ENCODE results near the gene MYBPH.

The MYBPH gene

DNA sequence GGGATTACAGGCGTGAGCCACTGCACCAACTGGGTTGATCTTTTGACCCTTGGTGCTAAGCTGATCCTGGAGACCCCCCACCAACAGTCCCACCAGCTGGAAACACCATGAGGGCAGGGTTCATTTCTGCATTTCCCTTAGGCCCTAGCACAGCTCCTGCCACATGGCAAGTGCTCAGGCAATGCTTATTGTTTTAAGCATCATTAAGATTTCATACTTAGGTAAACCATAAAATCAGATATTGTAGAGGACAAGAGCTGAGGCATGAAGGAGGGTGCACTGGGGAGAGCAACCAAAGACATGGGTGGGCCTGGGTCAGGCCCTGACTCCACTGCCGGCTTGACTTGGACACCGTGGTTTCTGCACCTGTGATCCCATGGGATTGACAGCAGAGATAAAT, 36.2 kb upstream of the MYBPH start:
- Histone ChIP-seq H3K4me3 (ENCODE audit: low read depth, low read length) (no peak overlapping the region), H3K4me1 (ENCODE audit: control insufficient read depth, insufficient read depth, low read length) (peaks cover 5% of the 10 kb centered on the region), H3K9me3 (ENCODE audit: control insufficient read depth, insufficient read depth, low read length) (no peaks in the 10 kb centered on the region), H3K9ac (ENCODE audit: low read depth, low read length) (no peak overlapping the region), H3K36me3 (ENCODE audit: control insufficient read depth, insufficient read depth, low read length) (no peaks in the 10 kb centered on the region), H3K27me3 (ENCODE audit: control insufficient read depth, insufficient read depth, low read length) (peaks cover 1% of the 10 kb centered on the region)

DNA sequence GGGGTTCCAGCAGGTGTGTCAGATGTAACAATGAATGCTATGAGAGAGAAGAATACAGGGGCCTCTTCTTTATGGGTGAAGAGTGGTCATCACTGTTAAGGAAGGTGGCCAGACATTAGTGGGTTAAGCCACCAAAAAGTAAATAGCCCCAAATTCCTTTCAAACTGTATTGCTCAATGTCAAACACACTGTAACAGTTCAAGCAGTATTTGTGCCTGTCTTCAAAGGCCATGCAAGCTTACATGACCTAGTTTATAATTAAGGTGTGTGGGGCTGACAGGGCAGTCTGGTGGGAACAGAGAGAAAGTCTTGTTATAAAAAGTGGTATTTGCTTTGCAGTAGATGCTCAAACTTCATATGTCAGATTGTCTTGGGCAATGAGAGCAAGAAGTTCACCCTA, 35.4 kb upstream of the MYBPH start:
- H3K36me3 ChIP-seq (ENCODE audit: control insufficient read depth, insufficient read depth, low read length), result no peaks in the 10 kb centered on the region
- H3K4me3 ChIP-seq (ENCODE audit: low read depth, low read length), result no peak overlapping the region
- H3K9ac ChIP-seq (ENCODE audit: low read depth, low read length), result no peak overlapping the region
- H3K27me3 ChIP-seq (ENCODE audit: control insufficient read depth, insufficient read depth, low read length), result no peaks in the 10 kb centered on the region
- H3K9me3 ChIP-seq (ENCODE audit: control insufficient read depth, insufficient read depth, low read length), result no peaks in the 10 kb centered on the region
- no peaks in the 10 kb centered on the region for H3K4me1 ChIP-seq (ENCODE audit: control insufficient read depth, insufficient read depth, low read length)

DNA sequence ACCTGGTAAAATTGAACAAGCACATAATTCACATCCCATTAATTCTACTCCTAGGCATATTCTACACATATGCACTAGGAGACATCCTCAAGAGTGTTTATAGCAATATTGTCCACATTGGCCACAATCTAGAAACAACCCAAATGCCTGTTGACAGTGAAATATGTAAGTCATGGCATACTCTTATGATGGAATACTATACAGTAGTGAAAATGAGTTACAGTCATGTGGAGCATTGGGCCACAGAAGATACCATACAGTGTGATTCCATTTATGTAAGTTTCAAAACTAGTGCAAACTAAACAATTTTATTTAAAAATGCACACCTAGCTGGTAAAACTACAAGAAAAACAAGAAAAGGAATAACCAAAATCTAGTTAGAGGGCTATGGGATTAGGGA, 34.7 kb upstream of the MYBPH start:
- no peaks in the 10 kb centered on the region for H3K27me3 ChIP-seq (ENCODE audit: control insufficient read depth, insufficient read depth, low read length)
- no peaks in the 10 kb centered on the region for H3K36me3 ChIP-seq (ENCODE audit: control insufficient read depth, insufficient read depth, low read length)
- H3K9ac ChIP-seq (ENCODE audit: low read depth, low read length), result no peak overlapping the region
- no peaks in the 10 kb centered on the region for H3K9me3 ChIP-seq (ENCODE audit: control insufficient read depth, insufficient read depth, low read length)
- no peaks in the 10 kb centered on the region for H3K4me1 ChIP-seq (ENCODE audit: control insufficient read depth, insufficient read depth, low read length)
- no peak overlapping the region for H3K4me3 ChIP-seq (ENCODE audit: low read depth, low read length)

DNA sequence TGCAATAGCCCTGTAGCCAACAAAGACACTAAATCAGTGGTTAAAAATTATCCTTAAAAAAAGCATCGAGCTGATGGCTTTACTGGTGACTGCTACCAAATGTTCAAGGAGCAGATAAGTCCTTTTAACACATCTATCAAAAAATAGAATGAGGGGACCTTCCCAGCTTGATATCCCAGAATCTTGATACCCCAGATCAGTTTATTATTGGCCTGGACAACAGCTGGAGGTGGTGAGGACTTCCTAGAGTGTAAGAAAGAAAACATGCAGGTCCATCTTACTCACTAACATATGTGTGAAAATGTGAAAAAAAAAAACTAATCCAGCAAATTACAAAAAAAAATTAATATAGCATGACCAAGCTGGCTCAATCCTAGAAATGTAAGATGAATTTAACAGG, 32.6 kb upstream of the MYBPH start:
- no peaks in the 10 kb centered on the region for H3K36me3 ChIP-seq (ENCODE audit: control insufficient read depth, insufficient read depth, low read length)
- H3K4me1 ChIP-seq (ENCODE audit: control insufficient read depth, insufficient read depth, low read length), result no peaks in the 10 kb centered on the region
- no peak overlapping the region for H3K9ac ChIP-seq (ENCODE audit: low read depth, low read length)
- H3K4me3 ChIP-seq (ENCODE audit: low read depth, low read length), result no peak overlapping the region
- no peaks in the 10 kb centered on the region for H3K27me3 ChIP-seq (ENCODE audit: control insufficient read depth, insufficient read depth, low read length)
- H3K9me3 ChIP-seq (ENCODE audit: control insufficient read depth, insufficient read depth, low read length), result no peaks in the 10 kb centered on the region

DNA sequence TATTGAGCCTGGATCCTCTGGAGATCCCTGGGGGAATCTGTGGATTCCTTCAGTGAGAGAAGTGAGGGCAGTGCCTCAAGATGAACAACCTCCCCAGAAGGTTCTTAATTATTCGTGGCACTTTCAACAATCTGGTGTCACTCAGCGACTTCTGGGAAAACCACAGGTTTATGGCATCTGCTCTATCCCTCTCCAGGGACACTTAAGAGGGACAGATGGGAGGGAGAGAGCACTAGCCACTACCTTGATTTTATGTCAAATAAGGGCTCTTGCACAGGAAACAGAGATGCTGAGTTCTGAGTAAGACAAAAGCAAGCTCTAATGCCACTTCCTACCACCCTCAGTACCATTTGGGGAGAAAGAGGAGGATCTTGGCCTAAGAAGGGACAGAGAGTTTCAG, 32.1 kb upstream of the MYBPH start:
- H3K36me3 ChIP-seq (ENCODE audit: control insufficient read depth, insufficient read depth, low read length), result no peaks in the 10 kb centered on the region
- H3K9me3 ChIP-seq (ENCODE audit: control insufficient read depth, insufficient read depth, low read length), result no peaks in the 10 kb centered on the region
- H3K4me1 ChIP-seq (ENCODE audit: control insufficient read depth, insufficient read depth, low read length), result no peaks in the 10 kb centered on the region
- no peaks in the 10 kb centered on the region for H3K27me3 ChIP-seq (ENCODE audit: control insufficient read depth, insufficient read depth, low read length)
- no peak overlapping the region for H3K4me3 ChIP-seq (ENCODE audit: low read depth, low read length)
- H3K9ac ChIP-seq (ENCODE audit: low read depth, low read length), result no peak overlapping the region

DNA sequence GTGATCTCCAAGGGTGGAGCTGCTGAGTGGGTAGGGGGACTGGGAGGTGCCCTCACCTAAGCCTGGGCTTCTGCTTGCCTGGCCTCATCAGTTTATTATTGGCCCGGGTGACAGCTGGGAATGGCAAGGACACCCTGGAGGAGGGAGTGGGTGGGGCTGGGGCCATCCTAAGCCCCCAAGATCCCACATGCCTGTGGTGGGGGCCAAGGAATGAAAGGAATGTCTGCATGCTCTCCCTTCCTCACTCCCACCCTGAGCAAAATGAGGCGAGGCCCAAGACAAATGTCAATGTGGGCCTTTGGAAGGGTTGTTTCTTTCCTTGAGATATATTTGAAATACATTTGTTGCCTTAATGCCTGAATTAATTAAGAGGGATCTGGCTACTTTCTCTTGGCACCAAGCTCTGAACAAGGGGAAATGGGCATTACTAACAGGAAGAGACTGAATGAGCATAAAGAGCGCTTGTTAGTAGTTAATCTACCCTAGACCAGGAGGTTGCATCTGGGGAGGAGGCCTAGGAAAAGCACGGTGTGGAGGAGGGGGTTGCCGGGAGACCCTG, 30.6 kb upstream of the MYBPH start:
- Histone ChIP-seq H3K4me3 (ENCODE audit: low read depth, low read length) (no peak overlapping the region), H3K9ac (ENCODE audit: low read depth, low read length) (no peak overlapping the region), H3K27me3 (ENCODE audit: control insufficient read depth, insufficient read depth, low read length) (no peaks in the 10 kb centered on the region), H3K36me3 (ENCODE audit: control insufficient read depth, insufficient read depth, low read length) (no peaks in the 10 kb centered on the region), H3K4me1 (ENCODE audit: control insufficient read depth, insufficient read depth, low read length) (no peaks in the 10 kb centered on the region), H3K9me3 (ENCODE audit: control insufficient read depth, insufficient read depth, low read length) (no peaks in the 10 kb centered on the region)

DNA sequence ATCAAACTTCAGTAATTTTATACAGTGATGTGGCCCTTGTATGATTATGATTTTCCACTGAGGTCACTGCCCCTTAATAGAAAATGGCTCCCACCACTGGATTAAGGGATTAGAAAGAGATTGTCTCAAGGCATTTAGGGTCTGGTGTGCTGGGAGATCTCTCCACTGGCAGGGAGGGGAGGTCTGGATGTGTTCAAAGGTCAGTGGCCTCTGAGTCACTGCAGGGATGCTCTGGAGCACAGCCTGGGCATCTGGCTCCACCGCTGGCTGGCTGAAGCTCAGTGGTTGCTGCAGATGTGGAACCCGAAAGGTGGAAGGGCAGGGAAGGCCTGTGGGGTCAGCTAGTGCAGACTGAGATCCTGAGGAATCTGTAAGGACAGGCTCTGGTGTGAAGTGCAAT, 29.1 kb upstream of the MYBPH start:
- Histone ChIP-seq H3K36me3 (ENCODE audit: control insufficient read depth, insufficient read depth, low read length) (no peaks in the 10 kb centered on the region), H3K27me3 (ENCODE audit: control insufficient read depth, insufficient read depth, low read length) (peaks cover 5% of the 10 kb centered on the region), H3K4me1 (ENCODE audit: control insufficient read depth, insufficient read depth, low read length) (no peaks in the 10 kb centered on the region), H3K4me3 (ENCODE audit: low read depth, low read length) (no peak overlapping the region), H3K9ac (ENCODE audit: low read depth, low read length) (no peak overlapping the region), H3K9me3 (ENCODE audit: control insufficient read depth, insufficient read depth, low read length) (no peaks in the 10 kb centered on the region)

DNA sequence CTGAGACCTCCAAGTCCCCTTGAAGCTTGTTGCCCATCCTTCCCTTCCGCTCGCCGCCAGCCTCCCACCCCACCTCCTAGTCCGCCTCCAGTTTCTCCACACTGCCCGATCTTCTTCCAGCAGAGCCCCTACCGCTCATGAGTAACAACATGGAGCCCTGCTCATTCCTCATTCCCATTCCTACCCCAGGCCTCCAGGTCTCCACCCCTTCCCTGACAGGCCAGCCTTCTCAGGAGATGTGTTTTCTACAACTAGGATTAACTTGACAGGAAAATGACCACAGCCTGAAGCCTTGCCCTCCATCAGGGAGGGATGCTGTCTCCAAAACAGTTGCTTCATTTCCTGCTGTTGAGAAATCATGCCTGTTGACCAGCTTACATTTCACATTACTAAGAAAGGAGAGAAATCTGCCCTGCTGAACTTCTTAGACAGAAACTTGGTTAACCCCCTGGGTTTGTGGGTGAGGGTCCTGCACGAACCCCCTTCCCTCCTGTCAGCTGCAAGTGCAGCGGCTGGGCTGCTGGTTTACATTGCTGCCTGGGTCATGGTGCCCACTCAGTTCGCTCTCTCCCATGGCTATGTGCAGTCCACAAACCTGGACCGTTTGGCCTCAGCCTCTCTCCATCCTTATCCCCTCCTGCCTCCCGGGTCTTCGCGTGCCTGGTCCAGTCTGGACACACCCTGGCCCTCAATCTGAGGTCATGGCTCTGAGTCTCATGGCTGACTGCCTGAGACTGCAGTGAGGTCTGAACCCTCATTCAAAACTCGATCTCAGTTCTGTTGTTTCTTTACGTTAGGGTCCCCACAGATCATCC, 27.0 kb upstream of the MYBPH start:
- no peak overlapping the region for H3K9ac ChIP-seq (ENCODE audit: low read depth, low read length)
- no peaks in the 10 kb centered on the region for H3K4me1 ChIP-seq (ENCODE audit: control insufficient read depth, insufficient read depth, low read length)
- no peaks in the 10 kb centered on the region for H3K36me3 ChIP-seq (ENCODE audit: control insufficient read depth, insufficient read depth, low read length)
- H3K27me3 ChIP-seq (ENCODE audit: control insufficient read depth, insufficient read depth, low read length), result peaks cover 5% of the 10 kb centered on the region
- no peaks in the 10 kb centered on the region for H3K9me3 ChIP-seq (ENCODE audit: control insufficient read depth, insufficient read depth, low read length)
- no peak overlapping the region for H3K4me3 ChIP-seq (ENCODE audit: low read depth, low read length)

DNA sequence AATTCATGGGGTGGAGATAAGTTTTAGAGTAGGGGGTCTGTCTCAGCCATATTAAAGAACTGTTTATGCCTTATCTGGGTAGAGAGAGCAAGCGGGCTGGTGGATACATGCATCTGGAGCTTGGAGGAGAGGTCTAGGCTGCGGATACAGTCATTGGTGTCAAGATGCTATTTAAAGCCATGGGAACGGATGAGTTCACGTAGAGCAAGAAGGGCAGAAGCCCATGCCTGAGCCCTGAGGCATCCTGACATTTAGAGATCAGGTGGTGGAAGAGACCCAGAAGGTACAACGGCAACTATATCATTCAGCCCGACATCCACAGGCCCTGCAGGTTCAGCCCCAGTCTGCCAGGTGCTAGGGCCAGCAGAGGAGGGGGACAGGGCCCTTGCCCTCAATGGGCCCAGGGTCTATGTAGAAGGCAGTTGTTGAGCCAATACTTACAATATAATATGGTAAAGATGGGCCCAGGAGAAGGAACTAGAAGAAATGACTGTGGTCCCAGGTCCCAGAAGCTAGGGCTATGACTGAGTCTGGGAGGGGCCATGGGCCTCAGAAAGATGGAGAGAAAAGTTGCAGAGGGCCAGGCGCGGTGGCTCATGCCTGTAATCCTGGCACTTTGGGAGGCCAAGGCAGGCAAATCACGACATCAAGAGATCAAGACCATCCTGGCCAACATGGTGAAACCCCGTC, 26.0 kb upstream of the MYBPH start:
- Histone ChIP-seq H3K36me3 (ENCODE audit: control insufficient read depth, insufficient read depth, low read length) (no peaks in the 10 kb centered on the region), H3K9ac (ENCODE audit: low read depth, low read length) (no peak overlapping the region), H3K9me3 (ENCODE audit: control insufficient read depth, insufficient read depth, low read length) (no peaks in the 10 kb centered on the region), H3K4me1 (ENCODE audit: control insufficient read depth, insufficient read depth, low read length) (no peaks in the 10 kb centered on the region), H3K27me3 (ENCODE audit: control insufficient read depth, insufficient read depth, low read length) (peaks cover 5% of the 10 kb centered on the region), H3K4me3 (ENCODE audit: low read depth, low read length) (no peak overlapping the region)

DNA sequence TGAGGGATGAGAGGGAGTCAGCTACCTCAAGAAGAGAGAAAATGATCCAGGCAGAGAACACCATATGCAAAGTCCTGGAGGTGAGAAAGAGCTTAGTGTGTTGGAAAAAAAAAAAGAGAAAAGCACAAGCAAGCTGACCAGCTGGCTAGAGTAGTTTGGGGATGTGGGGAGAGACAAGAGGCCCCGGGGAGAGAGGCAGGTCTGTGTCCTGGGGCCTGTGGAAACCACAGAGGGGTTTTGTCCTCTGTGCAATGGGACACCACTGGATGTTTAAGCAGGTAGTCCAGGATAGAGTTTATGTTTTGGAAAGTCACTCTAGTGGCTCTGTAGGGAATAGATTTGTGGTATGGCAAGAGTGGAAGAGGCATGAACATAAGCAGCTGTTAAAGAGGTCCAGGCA, 25.3 kb upstream of the MYBPH start:
- Histone ChIP-seq H3K9ac (ENCODE audit: low read depth, low read length) (no peak overlapping the region), H3K4me3 (ENCODE audit: low read depth, low read length) (no peak overlapping the region), H3K36me3 (ENCODE audit: control insufficient read depth, insufficient read depth, low read length) (no peaks in the 10 kb centered on the region), H3K9me3 (ENCODE audit: control insufficient read depth, insufficient read depth, low read length) (no peaks in the 10 kb centered on the region), H3K4me1 (ENCODE audit: control insufficient read depth, insufficient read depth, low read length) (no peaks in the 10 kb centered on the region), H3K27me3 (ENCODE audit: control insufficient read depth, insufficient read depth, low read length) (peaks cover 5% of the 10 kb centered on the region)

DNA sequence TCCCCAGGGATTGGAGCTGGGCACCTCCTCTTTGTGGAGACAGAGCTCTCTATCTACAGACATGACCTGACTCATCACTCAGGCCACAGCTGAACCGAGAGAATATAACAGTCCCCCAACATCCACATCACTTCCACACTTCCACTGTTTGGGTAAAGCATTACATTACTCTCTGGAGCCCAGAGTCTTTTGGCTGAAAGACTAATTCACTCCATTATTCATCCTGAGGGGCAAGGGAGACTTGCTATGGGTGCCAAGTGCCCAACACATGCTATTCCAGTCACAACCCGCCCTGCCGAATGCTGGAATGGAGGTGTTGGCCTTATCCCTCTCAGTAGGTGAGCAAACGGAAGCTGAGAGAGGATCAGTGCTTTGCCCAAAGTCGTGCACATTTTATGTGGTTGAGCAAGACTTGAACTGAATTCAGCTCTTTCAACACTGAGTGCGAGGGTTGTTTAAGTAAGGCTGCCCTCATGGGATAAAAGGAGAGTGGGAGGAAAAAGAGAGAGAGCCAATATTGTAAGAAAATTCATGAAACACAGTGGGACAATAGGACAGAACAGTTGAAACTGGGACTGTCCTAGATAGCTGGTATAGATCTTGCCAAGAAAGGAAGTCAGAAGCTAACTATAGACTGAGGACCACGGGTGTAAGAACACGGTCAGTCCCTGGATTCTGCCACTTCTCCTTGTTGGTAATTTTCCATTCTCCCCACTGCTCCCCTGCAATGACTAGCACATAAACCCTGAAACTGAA, 24.4 kb upstream of the MYBPH start:
- H3K27me3 ChIP-seq (ENCODE audit: control insufficient read depth, insufficient read depth, low read length), result peaks cover 5% of the 10 kb centered on the region
- H3K9me3 ChIP-seq (ENCODE audit: control insufficient read depth, insufficient read depth, low read length), result no peaks in the 10 kb centered on the region
- no peaks in the 10 kb centered on the region for H3K4me1 ChIP-seq (ENCODE audit: control insufficient read depth, insufficient read depth, low read length)
- H3K4me3 ChIP-seq (ENCODE audit: low read depth, low read length), result no peak overlapping the region
- H3K36me3 ChIP-seq (ENCODE audit: control insufficient read depth, insufficient read depth, low read length), result no peaks in the 10 kb centered on the region
- no peak overlapping the region for H3K9ac ChIP-seq (ENCODE audit: low read depth, low read length)

Measured in iPS-15b (cell line).